Stomach (tissue), 9 donors: ENCODE results near the gene RPS27. TPM values are rescaled to one million over a fixed set of nuclear protein-coding genes. Genes with fewer than 3 reads are reported as not detected.

Experiments used
- DNase-seq, 2 donors: peaks; one replicate each; pipeline versions ENCODE4 v3.0.0 to v3.0.0-alpha.2; 2013 to 2019
- H3K27ac ChIP-seq, 5 donors: fragments of 200-600 bp in 4 of 5; sonication (generic) in 4 of 5; one replicate each; pipeline ENCODE4 v1.5.1; 2013 to 2019; ENCODE audit warnings: mild to moderate bottlenecking in 1 of 5, moderate library complexity in 1 of 5
- H3K27me3 ChIP-seq, 3 donors: fragments of 200-600 bp; sonication (generic); one replicate each; pipeline ENCODE4 v1.5.1; 2017 to 2019; ENCODE audit warnings: mixed run types in 1 of 3
- H3K36me3 ChIP-seq, 4 donors: fragments of 200-600 bp; sonication (generic); 1 replicate in 3 of 4; 2 replicates in 1 of 4; pipeline ENCODE4 v1.5.1; 2016 to 2019
- H3K4me1 ChIP-seq, 4 donors: fragments of 200-600 bp; sonication (generic); one replicate each; pipeline ENCODE4 v1.5.1; 2016 to 2019
- H3K4me3 ChIP-seq, 4 donors: fragments of 200-600 bp; sonication (generic) in 3 of 4; one replicate each; pipeline ENCODE4 v1.5.1; 2016 to 2019; ENCODE audit warnings: mild to moderate bottlenecking in 1 of 4
- H3K9me3 ChIP-seq, 4 donors: fragments of 200-600 bp; sonication (generic); one replicate each; pipeline ENCODE4 v1.5.1; 2016 to 2019
- EP300 ChIP-seq: sonication (generic); formaldehyde crosslinking; IDR thresholded peaks from one replicate; pipeline ENCODE4 v1.6.1; 2017; ENCODE audit warnings: antibody characterized with exemption
- POLR2A ChIP-seq, 4 donors: fragments of 450-650 bp; IDR thresholded peaks; one replicate each; pipeline ENCODE4 v1.6.1; 2016; ENCODE audit warnings: antibody characterized with exemption in 4 of 4, control low read depth in 2 of 4, mild to moderate bottlenecking in 1 of 4, moderate library complexity in 1 of 4
- POLR2AphosphoS5 ChIP-seq, 3 donors: sonication (generic); formaldehyde crosslinking; IDR thresholded peaks; one replicate each; pipeline ENCODE4 v1.6.1; 2016; ENCODE audit warnings: antibody characterized with exemption in 3 of 3
- WGBS, 5 donors: extraction: QIAGEN DNeasy Blood & Tissue Kit in 3 of 5; methylation state at CpG; one replicate each; pipeline versions ENCODE4 v1.1.5 to v1.1.7; 2013 to 2018; 5-methylcytosine and 5-hydroxymethylcytosine counted together
- intact Hi-C: fragments of 100-400 bp; cut with DNase I; formaldehyde crosslinking; loops from one replicate; pipeline ENCODE4 v1.15.1; 2023; ENCODE audit warnings: low total_unique reads
- polyA plus RNA-seq, 3 donors: library from polyadenylated mRNA; stranded (reverse); fragments of 200-250 nt; gene quantifications; one replicate each; pipeline ENCODE4 v1.2.3, GENCODE V29; 2013
- total RNA-seq, 5 donors: library from RNA; depleted of rRNA; stranded (reverse); fragments of >200 nt; gene quantifications; one replicate each; pipeline versions ENCODE4 v1.1.0 to v1.2.3, GENCODE V29; 2014 to 2016
- TF ChIP-seq, protein P1 (sequence below), 7 experiments: fragments of 450-650 bp in 4 of 7; fragments of 200-600 bp in 3 of 7; sonication (generic) in 3 of 7; IDR thresholded peaks; one replicate each; pipeline ENCODE4 v1.5.1; 2016 to 2019; ENCODE audit warnings: antibody characterized with exemption in 7 of 7, control low read depth in 2 of 7, mild to moderate bottlenecking in 1 of 7
- donor health status: healthy with polysubstance abuse.
- donor health status: Bipolar disorder and iron deficiency.
- donor health status: healthy.

The RPS27 gene
- total and polyA plus RNA-seq, 8 donors, result 43.4 to 21,142 (median 2,759) TPM

DNA sequence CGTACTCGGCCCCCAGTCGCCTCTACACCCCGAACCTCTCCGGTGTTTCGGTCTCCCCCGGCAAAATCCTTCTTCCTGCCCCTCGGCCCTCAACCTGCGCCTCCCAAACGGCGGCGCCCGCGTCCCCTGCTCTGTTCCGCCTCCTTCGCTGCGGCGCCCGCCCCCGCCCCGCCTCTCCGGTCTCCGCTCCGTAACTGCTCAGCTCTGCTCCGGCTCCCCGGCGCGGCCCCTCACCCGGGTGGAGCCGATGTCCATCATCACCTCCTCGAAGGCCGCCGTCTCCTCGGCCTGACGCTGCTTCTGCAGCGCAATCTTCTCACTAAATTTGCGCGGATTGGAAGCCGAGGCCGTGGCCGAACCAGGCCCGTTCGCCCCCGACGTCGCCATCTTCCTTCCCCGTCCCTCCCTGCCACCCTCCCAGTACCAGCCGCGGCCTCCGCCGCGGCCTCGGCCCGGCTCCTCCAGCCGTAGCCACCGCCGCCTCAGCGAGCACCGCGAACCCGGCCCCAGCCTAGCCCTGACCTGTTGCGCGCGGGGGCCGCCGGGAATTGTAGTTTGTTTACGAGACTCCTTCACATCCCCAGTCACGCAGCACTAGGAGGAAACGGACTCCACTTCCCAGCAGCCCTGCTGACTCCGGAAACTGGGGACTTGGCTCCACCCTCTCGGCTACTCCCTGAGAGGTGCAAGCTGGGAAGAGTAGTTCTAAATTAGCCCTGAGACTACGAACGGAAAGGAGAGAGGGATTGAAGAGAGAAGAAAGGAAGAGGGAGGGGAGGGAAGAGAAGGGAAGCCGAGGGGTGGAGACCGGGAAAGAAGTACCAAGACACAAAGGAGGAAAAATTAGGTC is 32.2 kb upstream of the RPS27 start, which contains the start of gene CRTC2:
TSS of gene CRTC2 (minus strand) at position 502 of the 850 bp plus-strand sequence. CDS start at position 387, 115 bp downstream.
- WGBS, 5 donors, result 0 to 1% (median 1%) methylated on average over 71 to 75 of the region's 75 CpGs
- H3K9me3 ChIP-seq, result no peaks in the 10 kb centered on the region
- H3K4me3 ChIP-seq, result peak within 1 kb of the TSS; percentile 73 to 98 (median 97)
- TF ChIP-seq POLR2AphosphoS5 (IDR thresholded peaks at IDR 0.05) (peak; percentile 53 to 95 (median 84)), POLR2A (IDR thresholded peaks at IDR 0.05) (no peak)
- TF ChIP-seq, protein P1, sequence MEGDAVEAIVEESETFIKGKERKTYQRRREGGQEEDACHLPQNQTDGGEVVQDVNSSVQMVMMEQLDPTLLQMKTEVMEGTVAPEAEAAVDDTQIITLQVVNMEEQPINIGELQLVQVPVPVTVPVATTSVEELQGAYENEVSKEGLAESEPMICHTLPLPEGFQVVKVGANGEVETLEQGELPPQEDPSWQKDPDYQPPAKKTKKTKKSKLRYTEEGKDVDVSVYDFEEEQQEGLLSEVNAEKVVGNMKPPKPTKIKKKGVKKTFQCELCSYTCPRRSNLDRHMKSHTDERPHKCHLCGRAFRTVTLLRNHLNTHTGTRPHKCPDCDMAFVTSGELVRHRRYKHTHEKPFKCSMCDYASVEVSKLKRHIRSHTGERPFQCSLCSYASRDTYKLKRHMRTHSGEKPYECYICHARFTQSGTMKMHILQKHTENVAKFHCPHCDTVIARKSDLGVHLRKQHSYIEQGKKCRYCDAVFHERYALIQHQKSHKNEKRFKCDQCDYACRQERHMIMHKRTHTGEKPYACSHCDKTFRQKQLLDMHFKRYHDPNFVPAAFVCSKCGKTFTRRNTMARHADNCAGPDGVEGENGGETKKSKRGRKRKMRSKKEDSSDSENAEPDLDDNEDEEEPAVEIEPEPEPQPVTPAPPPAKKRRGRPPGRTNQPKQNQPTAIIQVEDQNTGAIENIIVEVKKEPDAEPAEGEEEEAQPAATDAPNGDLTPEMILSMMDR (IDR thresholded peaks at IDR 0.05), result no peak
- H3K4me1 ChIP-seq, result peaks cover 58 to 86% (median 78%) of the 10 kb centered on the region in 4 donors
- intact Hi-C loops, result no loop called here
- peak; percentile 99 for DNase-seq
- peak within 1 kb of the TSS; percentile 83 to 98 (median 97) for H3K27ac ChIP-seq
- no peaks in the 10 kb centered on the region for H3K27me3 ChIP-seq
- peaks cover 21 to 43% (median 35%) of the 10 kb centered on the region in 4 donors for H3K36me3 ChIP-seq

DNA sequence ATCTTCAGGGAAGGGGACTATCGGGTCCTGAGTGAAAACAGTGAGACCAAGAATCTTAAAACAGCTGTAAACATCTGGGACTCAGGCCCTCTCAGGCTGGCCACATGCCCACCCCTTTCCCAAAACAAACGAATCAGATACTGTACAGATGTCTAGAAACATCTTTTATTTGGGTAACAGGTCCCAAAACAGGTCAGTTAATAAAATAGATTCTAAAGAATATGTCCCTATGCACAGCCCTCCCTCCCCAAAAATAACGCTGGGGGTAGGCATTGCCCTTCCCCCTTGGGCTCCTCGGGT is 31.7 kb upstream of the RPS27 start:
- 11 to 20% (median 16%) methylated on average over 4 of the region's 4 CpGs for WGBS, 5 donors
- intact Hi-C loops, result no loop called here
- no peak for TF ChIP-seq POLR2A (IDR thresholded peaks at IDR 0.05)
- no peak for TF ChIP-seq EP300
- no peak for TF ChIP-seq POLR2AphosphoS5 (IDR thresholded peaks at IDR 0.05)
- TF ChIP-seq, protein P1 (IDR thresholded peaks at IDR 0.05), result no peak
- peak overlapping the region; percentile 11 to 98 (median 97) for H3K27ac ChIP-seq
- H3K27me3 ChIP-seq, result no peaks in the 10 kb centered on the region
- no peak for DNase-seq
- H3K4me3 ChIP-seq, result peak overlapping the region; percentile 73 to 98 (median 97)
- peaks cover 55 to 81% (median 77%) of the 10 kb centered on the region in 4 donors for H3K4me1 ChIP-seq
- no peaks in the 10 kb centered on the region for H3K9me3 ChIP-seq
- peaks cover 15 to 38% (median 29%) of the 10 kb centered on the region in 4 donors for H3K36me3 ChIP-seq

- H3K4me3 ChIP-seq, result peak overlapping the region in 1 of 4 donors; percentile 97
- no peak for DNase-seq
- H3K27ac ChIP-seq, result peak overlapping the region; percentile 16 to 98 (median 97)
- intact Hi-C loops, result no loop called here
- TF ChIP-seq POLR2AphosphoS5 (IDR thresholded peaks at IDR 0.05), result no peak
- TF ChIP-seq, protein P1 (IDR thresholded peaks at IDR 0.05), result no peak
- TF ChIP-seq POLR2A (IDR thresholded peaks at IDR 0.05), result no peak
- TF ChIP-seq EP300, result no peak
- H3K4me1 ChIP-seq, result peaks cover 54 to 81% (median 77%) of the 10 kb centered on the region in 4 donors
- H3K9me3 ChIP-seq, result no peaks in the 10 kb centered on the region
- no peaks in the 10 kb centered on the region for H3K27me3 ChIP-seq
- 46 to 82% (median 57%) methylated on average over 3 of the region's 3 CpGs for WGBS, 5 donors
- peaks cover 13 to 32% (median 23%) of the 10 kb centered on the region in 4 donors for H3K36me3 ChIP-seq
Observed at GRCh38 chr1:153959454-153959853, 31.1 kb upstream of the RPS27 start.

- DNase-seq, result no peak
- H3K9me3 ChIP-seq, result no peaks in the 10 kb centered on the region
- TF ChIP-seq POLR2AphosphoS5 (IDR thresholded peaks at IDR 0.05) (no peak), EP300 (no peak), POLR2A (IDR thresholded peaks at IDR 0.05) (no peak)
- TF ChIP-seq, protein P1 (IDR thresholded peaks at IDR 0.05), result no peak
- 69 to 93% (median 91%) methylated on average over 2 to 11 of the region's 11 CpGs for WGBS, 5 donors
- H3K4me1 ChIP-seq, result peaks cover 55 to 81% (median 76%) of the 10 kb centered on the region in 4 donors
- H3K27me3 ChIP-seq, result no peaks in the 10 kb centered on the region
- intact Hi-C loops, result no loop called here
- H3K27ac ChIP-seq, result peak overlapping the region in 4 of 5 donors; percentile 13 to 98 (median 97)
- H3K4me3 ChIP-seq, result peak overlapping the region in 1 of 4 donors; percentile 11
- peaks cover 13 to 26% (median 18%) of the 10 kb centered on the region in 4 donors for H3K36me3 ChIP-seq
Observed at GRCh38 chr1:153960206-153960605, 30.4 kb upstream of the RPS27 start.
